Measurements from ENCODE around the gene RFPL3. TPM values are rescaled to one million over a fixed set of nuclear protein-coding genes. Genes with fewer than 3 reads are reported as not detected.

The RFPL3 gene
- total and polyA plus RNA-seq, 5 donors from 2014 or later: not detected

DNA sequence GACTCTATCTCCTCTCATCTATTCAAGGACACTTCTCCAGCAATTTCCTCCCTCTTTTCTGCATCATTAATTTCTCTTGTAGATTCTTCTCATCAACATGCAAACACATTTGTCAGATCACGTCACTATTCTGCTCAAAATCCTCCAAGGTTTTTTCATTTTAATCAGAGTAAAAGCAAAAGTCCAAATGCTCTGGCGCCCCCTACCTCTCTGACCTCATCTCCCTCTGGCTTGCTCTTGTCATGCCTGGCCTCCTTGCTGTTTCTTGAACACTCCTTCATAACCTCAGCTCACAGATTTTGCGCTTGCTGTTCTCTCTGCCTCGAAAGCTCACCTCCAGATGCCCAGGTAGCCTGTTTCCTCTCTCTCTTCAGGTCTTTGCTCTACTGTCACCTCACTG, 32.0 kb downstream of the RFPL3 start:
- peak in 1 of 3 donors; percentile 47 for DNase-seq
- peaks cover 49% of the 10 kb centered on the region for H3K36me3 Mint-ChIP-seq
- Histone ChIP-seq H3K27ac (ENCODE audit: insufficient read depth, low read length, poor library complexity, severe bottlenecking) (no peak overlapping the region), H3K36me3 (ENCODE audit: control insufficient read depth, insufficient read depth, low read length) (peaks cover 78% of the 10 kb centered on the region), H3K4me3 (ENCODE audit: low read depth, low read length) (no peak overlapping the region), H3K27me3 (ENCODE audit: control insufficient read depth, insufficient read depth, low read length) (no peaks in the 10 kb centered on the region), H3K9me3 (ENCODE audit: control insufficient read depth in 2 of 2, low read length in 2 of 2) (no peaks in the 10 kb centered on the region), H3K4me1 (ENCODE audit: control insufficient read depth, insufficient read depth, low read length, poor library complexity, severe bottlenecking) (no peaks in the 10 kb centered on the region)
- H3K9me3 Mint-ChIP-seq: no peaks in the 10 kb centered on the region
- peaks cover 0 to 12% (median 3%) of the 10 kb centered on the region in 4 donors for H3K4me1 Mint-ChIP-seq
- peak overlapping the region in 2 of 3 donors; percentile 18 to 68 for H3K27ac Mint-ChIP-seq
- no peak overlapping the region for H3K4me3 Mint-ChIP-seq
- no peak for ATAC-seq (ENCODE audit: low read depth in 2 of 2)
- H3K27me3 Mint-ChIP-seq: no peaks in the 10 kb centered on the region

DNA sequence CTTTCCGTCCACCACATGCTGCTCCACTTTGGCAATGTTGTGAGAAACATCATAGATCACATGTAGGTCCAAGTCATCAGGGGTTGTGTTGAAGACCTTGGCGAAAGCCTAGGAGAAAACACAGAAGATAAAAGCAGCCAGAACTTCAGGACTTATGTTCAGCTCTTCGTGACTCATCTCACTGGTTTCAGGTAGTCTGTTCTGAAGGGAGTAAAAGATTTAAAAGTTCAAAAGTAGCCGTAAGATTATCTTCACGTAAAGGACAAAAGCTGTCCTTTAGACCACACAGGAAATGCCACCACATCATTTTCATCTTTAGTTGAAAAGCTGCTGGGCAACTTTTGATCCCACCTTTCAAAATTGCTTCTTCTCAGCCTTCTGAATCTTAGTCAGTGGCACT, 37.4 kb downstream of the RFPL3 start:
- Histone ChIP-seq H3K27me3 (ENCODE audit: control insufficient read depth, insufficient read depth, low read length) (no peaks in the 10 kb centered on the region), H3K27ac (ENCODE audit: insufficient read depth, low read length, poor library complexity, severe bottlenecking) (no peak overlapping the region), H3K4me1 (ENCODE audit: control insufficient read depth, insufficient read depth, low read length, poor library complexity, severe bottlenecking) (no peaks in the 10 kb centered on the region), H3K4me3 (ENCODE audit: low read depth, low read length) (no peak overlapping the region), H3K9me3 (ENCODE audit: control insufficient read depth in 2 of 2, low read length in 2 of 2) (no peaks in the 10 kb centered on the region), H3K36me3 (ENCODE audit: control insufficient read depth, insufficient read depth, low read length) (peaks cover 90% of the 10 kb centered on the region)
- peak overlapping the region in 2 of 3 donors; percentile 66 to 73 for H3K27ac Mint-ChIP-seq
- ATAC-seq (ENCODE audit: low read depth in 2 of 2) (no peak), DNase-seq (peak in 1 of 3 donors; percentile 8)
- H3K4me1 Mint-ChIP-seq: peaks cover 0 to 14% (median 0%) of the 10 kb centered on the region in 4 donors
- peaks cover 58% of the 10 kb centered on the region for H3K36me3 Mint-ChIP-seq
- H3K4me3 Mint-ChIP-seq: no peak overlapping the region
- H3K9me3 Mint-ChIP-seq: peaks cover 0 to 1% (median 0%) of the 10 kb centered on the region in 7 donors
- H3K27me3 Mint-ChIP-seq: no peaks in the 10 kb centered on the region

DNA sequence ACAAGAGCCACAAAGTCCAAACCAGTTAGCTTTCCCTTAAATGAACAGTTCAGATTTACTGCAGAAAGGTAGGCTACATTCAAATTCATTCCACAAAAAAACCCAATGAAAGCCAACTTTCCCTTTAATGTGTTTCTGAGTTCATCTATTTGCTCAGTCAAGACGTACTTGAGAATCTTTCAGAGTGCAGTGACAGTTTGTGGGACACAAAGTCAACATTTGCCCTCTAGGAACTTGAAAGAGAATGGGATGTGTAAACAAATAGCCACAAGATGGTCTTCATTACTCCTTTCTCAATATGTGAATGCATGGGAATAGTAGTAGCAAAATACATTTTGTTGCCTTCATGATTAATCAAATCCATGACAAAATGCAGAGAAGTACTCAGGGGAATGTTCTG, 38.6 kb downstream of the RFPL3 start:
- Mint-ChIP-seq H3K9me3 (peaks cover 0 to 1% (median 0%) of the 10 kb centered on the region in 7 donors), H3K27me3 (no peaks in the 10 kb centered on the region), H3K27ac (peak overlapping the region in 1 of 3 donors; percentile 17), H3K4me3 (no peak overlapping the region), H3K4me1 (peaks cover 0 to 14% (median 0%) of the 10 kb centered on the region in 4 donors), H3K36me3 (peaks cover 61% of the 10 kb centered on the region)
- ATAC-seq (ENCODE audit: low read depth in 2 of 2) (no peak), DNase-seq (no peak)
- Histone ChIP-seq H3K36me3 (ENCODE audit: control insufficient read depth, insufficient read depth, low read length) (peaks cover 95% of the 10 kb centered on the region), H3K27me3 (ENCODE audit: control insufficient read depth, insufficient read depth, low read length) (no peaks in the 10 kb centered on the region), H3K4me1 (ENCODE audit: control insufficient read depth, insufficient read depth, low read length, poor library complexity, severe bottlenecking) (no peaks in the 10 kb centered on the region), H3K9me3 (ENCODE audit: control insufficient read depth in 2 of 2, low read length in 2 of 2) (no peaks in the 10 kb centered on the region), H3K4me3 (ENCODE audit: low read depth, low read length) (no peak overlapping the region), H3K27ac (ENCODE audit: insufficient read depth, low read length, poor library complexity, severe bottlenecking) (no peak overlapping the region)

- Histone ChIP-seq H3K4me1 (ENCODE audit: control insufficient read depth, insufficient read depth, low read length, poor library complexity, severe bottlenecking) (no peaks in the 10 kb centered on the region), H3K36me3 (ENCODE audit: control insufficient read depth, insufficient read depth, low read length) (peaks cover 98% of the 10 kb centered on the region), H3K4me3 (ENCODE audit: low read depth, low read length) (no peak overlapping the region), H3K9me3 (ENCODE audit: control insufficient read depth in 2 of 2, low read length in 2 of 2) (no peaks in the 10 kb centered on the region), H3K27me3 (ENCODE audit: control insufficient read depth, insufficient read depth, low read length) (no peaks in the 10 kb centered on the region), H3K27ac (ENCODE audit: insufficient read depth, low read length, poor library complexity, severe bottlenecking) (no peak overlapping the region)
- DNase-seq (no peak), ATAC-seq (ENCODE audit: low read depth in 2 of 2) (no peak)
- Mint-ChIP-seq H3K4me3 (no peak overlapping the region), H3K36me3 (peaks cover 62% of the 10 kb centered on the region), H3K27me3 (no peaks in the 10 kb centered on the region), H3K27ac (peak overlapping the region in 2 of 3 donors; percentile 17 to 46), H3K9me3 (peaks cover 0 to 1% (median 0%) of the 10 kb centered on the region in 7 donors), H3K4me1 (peaks cover 0 to 11% (median 2%) of the 10 kb centered on the region in 4 donors)
Observed at GRCh38 chr22:32396746-32397145, 39.1 kb downstream of the RFPL3 start.

DNA sequence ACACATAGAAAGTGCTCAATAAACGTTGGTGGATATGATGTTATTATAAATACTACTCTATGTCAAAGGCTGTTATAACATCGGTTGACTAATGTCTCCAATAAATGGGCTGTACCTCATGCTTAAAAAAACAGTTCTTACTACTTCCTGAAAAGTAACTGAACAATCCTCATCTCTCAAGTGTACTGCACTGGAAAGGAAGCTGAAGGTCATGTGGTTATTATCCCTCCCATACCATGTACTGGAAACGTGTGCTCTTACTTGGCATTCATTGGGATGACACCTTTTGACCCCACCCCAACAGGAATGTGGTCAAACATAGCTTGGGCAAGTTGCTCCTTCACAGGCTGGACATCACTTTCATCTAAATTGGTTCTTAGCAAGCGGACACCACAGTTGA, 43.8 kb downstream of the RFPL3 start:
- peaks cover 0 to 7% (median 6%) of the 10 kb centered on the region in 4 donors for H3K4me1 Mint-ChIP-seq
- no peak for ATAC-seq (ENCODE audit: low read depth in 2 of 2)

DNA sequence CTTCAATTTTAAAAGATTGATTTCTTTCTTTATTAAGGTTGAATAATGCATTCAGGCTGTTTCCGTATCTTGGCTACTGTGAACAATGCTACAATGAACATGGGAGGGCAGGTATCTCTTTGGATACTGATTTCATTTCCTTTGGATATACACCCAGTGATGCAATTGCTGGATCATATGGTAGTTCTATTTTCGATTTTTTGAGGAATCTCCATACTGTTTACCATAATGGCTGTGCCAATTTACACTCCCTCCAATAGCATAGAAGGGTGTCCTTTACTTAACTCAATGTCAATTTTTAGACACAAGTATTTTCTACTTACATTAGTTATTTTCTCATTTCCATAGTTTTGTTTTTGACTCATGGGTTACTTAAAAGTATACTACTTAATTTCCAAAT, 46.4 kb downstream of the RFPL3 start:
- peaks cover 0 to 25% (median 20%) of the 10 kb centered on the region in 4 donors for H3K4me1 Mint-ChIP-seq

More for the DNA sequence above, 43.8 kb downstream of the RFPL3 start:
- Histone ChIP-seq H3K36me3 (ENCODE audit: control insufficient read depth, insufficient read depth, low read length) (peaks cover 89% of the 10 kb centered on the region), H3K4me3 (ENCODE audit: low read depth, low read length) (no peak overlapping the region), H3K9me3 (ENCODE audit: control insufficient read depth in 2 of 2, low read length in 2 of 2) (no peaks in the 10 kb centered on the region), H3K27me3 (ENCODE audit: control insufficient read depth, insufficient read depth, low read length) (no peaks in the 10 kb centered on the region), H3K27ac (ENCODE audit: insufficient read depth, low read length, poor library complexity, severe bottlenecking) (no peak overlapping the region), H3K4me1 (ENCODE audit: control insufficient read depth, insufficient read depth, low read length, poor library complexity, severe bottlenecking) (no peaks in the 10 kb centered on the region)
- no peak overlapping the region for H3K4me3 Mint-ChIP-seq
- peaks cover 47% of the 10 kb centered on the region for H3K36me3 Mint-ChIP-seq
- no peak for DNase-seq
- H3K27me3 Mint-ChIP-seq: no peaks in the 10 kb centered on the region
- peaks cover 0 to 1% (median 0%) of the 10 kb centered on the region in 7 donors for H3K9me3 Mint-ChIP-seq
- H3K27ac Mint-ChIP-seq: peak overlapping the region in 1 of 3 donors; percentile 67

DNA sequence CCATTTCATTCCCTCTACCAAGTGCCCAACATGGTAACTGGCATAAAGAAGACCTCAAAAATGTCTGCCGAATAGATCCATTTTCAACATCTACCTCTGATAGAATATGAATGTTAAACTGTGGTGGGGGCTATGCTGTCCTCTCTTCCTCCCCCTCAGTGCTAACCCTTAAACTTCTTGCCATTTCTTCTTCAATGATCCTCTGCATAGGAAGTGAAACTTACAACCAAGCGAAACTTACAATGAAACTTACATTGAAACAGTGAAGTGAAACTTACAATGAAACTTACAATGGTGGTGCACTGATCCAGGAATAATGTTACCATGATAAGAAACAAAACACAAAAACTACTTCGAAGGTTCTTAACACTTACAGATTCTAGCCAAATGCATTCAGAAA, 49.6 kb downstream of the RFPL3 start:
- Mint-ChIP-seq H3K4me1 (peaks cover 15 to 48% (median 45%) of the 10 kb centered on the region in 4 donors), H3K27ac (no peak overlapping the region), H3K36me3 (peaks cover 40% of the 10 kb centered on the region), H3K9me3 (no peaks in the 10 kb centered on the region), H3K27me3 (peaks cover 4% of the 10 kb centered on the region), H3K4me3 (peak overlapping the region in 2 of 4 donors; percentile 71 to 81)
- H3K4me1 ChIP-seq (ENCODE audit: control insufficient read depth, insufficient read depth, low read length, poor library complexity, severe bottlenecking): peaks cover 21% of the 10 kb centered on the region
- no peak overlapping the region for H3K27ac ChIP-seq (ENCODE audit: insufficient read depth, low read length, poor library complexity, severe bottlenecking)
- ATAC-seq (ENCODE audit: low read depth in 2 of 2) (no peak), DNase-seq (peak in 1 of 3 donors; percentile 9)
- H3K4me3 ChIP-seq (ENCODE audit: low read depth, low read length): no peak overlapping the region
- H3K36me3 ChIP-seq (ENCODE audit: control insufficient read depth, insufficient read depth, low read length): peaks cover 55% of the 10 kb centered on the region
- no peaks in the 10 kb centered on the region for H3K27me3 ChIP-seq (ENCODE audit: control insufficient read depth, insufficient read depth, low read length)
- H3K9me3 ChIP-seq (ENCODE audit: control insufficient read depth in 2 of 2, low read length in 2 of 2): no peaks in the 10 kb centered on the region

More for the DNA sequence above, 46.4 kb downstream of the RFPL3 start:
- ATAC-seq (ENCODE audit: low read depth in 2 of 2): no peak
- peaks cover 84% of the 10 kb centered on the region for H3K36me3 ChIP-seq (ENCODE audit: control insufficient read depth, insufficient read depth, low read length)
- no peaks in the 10 kb centered on the region for H3K4me1 ChIP-seq (ENCODE audit: control insufficient read depth, insufficient read depth, low read length, poor library complexity, severe bottlenecking)
- no peak for DNase-seq
- no peaks in the 10 kb centered on the region for H3K27me3 ChIP-seq (ENCODE audit: control insufficient read depth, insufficient read depth, low read length)
- no peak overlapping the region for H3K4me3 ChIP-seq (ENCODE audit: low read depth, low read length)
- H3K27ac Mint-ChIP-seq: no peak overlapping the region
- H3K9me3 ChIP-seq (ENCODE audit: control insufficient read depth in 2 of 2, low read length in 2 of 2): no peaks in the 10 kb centered on the region
- H3K36me3 Mint-ChIP-seq: peaks cover 59% of the 10 kb centered on the region
- H3K27me3 Mint-ChIP-seq: no peaks in the 10 kb centered on the region
- H3K4me3 Mint-ChIP-seq: no peak overlapping the region
- no peaks in the 10 kb centered on the region for H3K9me3 Mint-ChIP-seq
- no peak overlapping the region for H3K27ac ChIP-seq (ENCODE audit: insufficient read depth, low read length, poor library complexity, severe bottlenecking)

GRCh38 chr22:32407936-32408335, 50.3 kb downstream of the RFPL3 start:
- Mint-ChIP-seq H3K27ac (no peak overlapping the region), H3K4me1 (peaks cover 17 to 55% (median 52%) of the 10 kb centered on the region in 4 donors), H3K9me3 (no peaks in the 10 kb centered on the region), H3K36me3 (peaks cover 40% of the 10 kb centered on the region), H3K27me3 (peaks cover 4% of the 10 kb centered on the region), H3K4me3 (peak overlapping the region in 1 of 4 donors; percentile 58)
- no peak overlapping the region for H3K4me3 ChIP-seq (ENCODE audit: low read depth, low read length)
- H3K27me3 ChIP-seq (ENCODE audit: control insufficient read depth, insufficient read depth, low read length): no peaks in the 10 kb centered on the region
- ATAC-seq (ENCODE audit: low read depth in 2 of 2): no peak
- H3K27ac ChIP-seq (ENCODE audit: insufficient read depth, low read length, poor library complexity, severe bottlenecking): no peak overlapping the region
- peaks cover 27% of the 10 kb centered on the region for H3K4me1 ChIP-seq (ENCODE audit: control insufficient read depth, insufficient read depth, low read length, poor library complexity, severe bottlenecking)
- H3K9me3 ChIP-seq (ENCODE audit: control insufficient read depth in 2 of 2, low read length in 2 of 2): no peaks in the 10 kb centered on the region
- H3K36me3 ChIP-seq (ENCODE audit: control insufficient read depth, insufficient read depth, low read length): peaks cover 50% of the 10 kb centered on the region
- DNase-seq: no peak

Measured in CD4-positive, CD25-positive, alpha-beta regulatory T cell (primary cell).